OCI-LY3 (cell line): ENCODE measurements around the gene RGS6.

Experiments
- EZH2phosphoT487 ChIP-seq: fragments of 200-600 bp; shearing (Covaris generic); IDR thresholded peaks from 2 replicates; pipeline ENCODE4 v1.6.1; 2018; ENCODE audit warnings: antibody characterized with exemption, mixed run types, low read depth
- TF ChIP-seq, protein P1 (sequence below): fragments of 200-600, 300-600 bp; sonication (generic); IDR thresholded peaks from 2 replicates; pipeline ENCODE4 v1.5.1; 2014; ENCODE audit warnings: antibody characterized with exemption, low read length, low read depth

DNA sequence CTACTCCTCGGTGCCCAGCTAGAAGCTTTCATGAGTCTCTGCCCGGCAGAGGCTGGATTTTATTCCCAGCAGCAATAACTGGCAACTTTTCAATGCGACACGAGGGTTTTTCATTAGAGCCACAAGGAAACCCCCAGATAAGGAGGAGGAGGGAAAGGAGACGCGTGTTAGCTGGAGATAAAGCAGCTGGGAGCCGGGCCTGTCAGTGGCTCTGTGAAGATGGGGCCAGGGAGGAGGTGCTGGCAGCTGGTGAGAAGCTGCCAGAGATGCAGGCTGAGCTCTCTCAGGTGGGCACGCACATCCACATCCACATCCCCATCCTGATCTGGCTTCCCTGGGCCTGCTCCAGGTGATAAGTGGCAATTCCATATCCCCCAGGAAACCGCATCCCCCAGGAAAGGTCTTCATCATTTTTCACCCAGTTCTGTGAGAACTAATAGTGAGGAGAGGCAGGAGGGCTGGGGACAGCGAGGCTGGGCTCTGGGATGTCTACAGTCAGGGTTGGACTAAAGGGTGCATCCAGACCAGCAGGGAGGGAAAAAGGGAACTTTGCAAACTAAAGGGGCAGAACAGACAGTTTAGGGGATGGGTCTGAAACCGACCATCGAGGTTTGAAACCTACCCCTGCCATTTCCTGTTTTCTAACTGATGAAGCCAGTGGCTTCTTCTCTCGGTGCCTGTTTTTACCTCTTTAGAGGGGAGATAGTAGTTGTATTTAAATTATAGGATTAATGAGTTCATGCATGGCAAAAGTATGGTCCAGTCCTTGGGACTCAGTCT is 548.4 kb downstream of the RGS6 start:
- TF ChIP-seq, protein P1, sequence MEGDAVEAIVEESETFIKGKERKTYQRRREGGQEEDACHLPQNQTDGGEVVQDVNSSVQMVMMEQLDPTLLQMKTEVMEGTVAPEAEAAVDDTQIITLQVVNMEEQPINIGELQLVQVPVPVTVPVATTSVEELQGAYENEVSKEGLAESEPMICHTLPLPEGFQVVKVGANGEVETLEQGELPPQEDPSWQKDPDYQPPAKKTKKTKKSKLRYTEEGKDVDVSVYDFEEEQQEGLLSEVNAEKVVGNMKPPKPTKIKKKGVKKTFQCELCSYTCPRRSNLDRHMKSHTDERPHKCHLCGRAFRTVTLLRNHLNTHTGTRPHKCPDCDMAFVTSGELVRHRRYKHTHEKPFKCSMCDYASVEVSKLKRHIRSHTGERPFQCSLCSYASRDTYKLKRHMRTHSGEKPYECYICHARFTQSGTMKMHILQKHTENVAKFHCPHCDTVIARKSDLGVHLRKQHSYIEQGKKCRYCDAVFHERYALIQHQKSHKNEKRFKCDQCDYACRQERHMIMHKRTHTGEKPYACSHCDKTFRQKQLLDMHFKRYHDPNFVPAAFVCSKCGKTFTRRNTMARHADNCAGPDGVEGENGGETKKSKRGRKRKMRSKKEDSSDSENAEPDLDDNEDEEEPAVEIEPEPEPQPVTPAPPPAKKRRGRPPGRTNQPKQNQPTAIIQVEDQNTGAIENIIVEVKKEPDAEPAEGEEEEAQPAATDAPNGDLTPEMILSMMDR = no peak
- TF ChIP-seq EZH2phosphoT487 = no peak
